ENCODE data around the gene HES1.

GRCh38 chr3:194105292-194105691 is 30.7 kb upstream of the HES1 start:
- TF ChIP-seq CTCF (IDR thresholded peaks at IDR 0.05), result no peak
- TF ChIP-seq POLR2A (IDR thresholded peaks at IDR 0.05), result no peak

Data from adrenal gland (tissue), 5 donors.